D341Med (cell line): ENCODE data around the gene PAH.

Experiments used
- DNase-seq: peaks from one replicate; pipeline ENCODE4 v3.0.0; 2012; ENCODE audit warnings: low spot score

Gene PAH

GRCh38 chr12:102950107-102950949 is 33.3 kb upstream of the PAH start:
- DNase-seq: no peak

- DNase-seq: peak; percentile 71
These were observed 31.9 kb upstream of the PAH start for GRCh38 chr12:102948941-102949352.

- no peak for DNase-seq
These were observed 29.0 kb upstream of the PAH start for GRCh38 chr12:102946042-102946441.

- no peak for DNase-seq
These were observed 22.7 kb upstream of the PAH start for GRCh38 chr12:102939670-102940222.

- no peak for DNase-seq
These were observed 22.0 kb upstream of the PAH start for GRCh38 chr12:102939059-102939458.

- no peak for DNase-seq
These were observed 16.1 kb upstream of the PAH start for GRCh38 chr12:102933168-102933567.

GRCh38 chr12:102927220-102927619 is 10.2 kb upstream of the PAH start:
- DNase-seq: no peak

- DNase-seq: no peak
These were observed 4.2 kb upstream of the PAH start for GRCh38 chr12:102921240-102921639.

GRCh38 chr12:102920271-102920670 is 3.2 kb upstream of the PAH start:
- DNase-seq: no peak

- no peak for DNase-seq
These were observed 1.8 kb upstream of the PAH start for GRCh38 chr12:102918840-102919239.

- DNase-seq: no peak
These were observed 605 bp downstream of the PAH start for GRCh38 chr12:102916252-102917025.

- no peak for DNase-seq
These were observed 3.4 kb downstream of the PAH start for GRCh38 chr12:102913453-102914226.

- no peak for DNase-seq
These were observed 4.8 kb downstream of the PAH start for GRCh38 chr12:102912258-102912657.

- DNase-seq: no peak
These were observed 5.7 kb downstream of the PAH start for GRCh38 chr12:102911320-102911719.

- no peak for DNase-seq
These were observed 6.3 kb downstream of the PAH start for GRCh38 chr12:102910792-102911191.

- no peak for DNase-seq
These were observed 6.9 kb downstream of the PAH start for GRCh38 chr12:102910137-102910536.

- no peak for DNase-seq
These were observed 9.1 kb downstream of the PAH start for GRCh38 chr12:102907918-102908317.

- no peak for DNase-seq
These were observed 11.8 kb downstream of the PAH start for GRCh38 chr12:102905229-102905628.

GRCh38 chr12:102903337-102904007 is 13.6 kb downstream of the PAH start:
- no peak for DNase-seq

- no peak for DNase-seq
These were observed 15.0 kb downstream of the PAH start for GRCh38 chr12:102902093-102902492.

- DNase-seq: no peak
These were observed 16.7 kb downstream of the PAH start for GRCh38 chr12:102900389-102900788.

- no peak for DNase-seq
These were observed 21.0 kb downstream of the PAH start for GRCh38 chr12:102896067-102896466.
